Measurements from ENCODE around the gene CLEC20A. TPM values are rescaled to one million over a fixed set of nuclear protein-coding genes. Genes with fewer than 3 reads are reported as not detected.

CLEC20A gene
- total and polyA plus RNA-seq, 9 of the 15 experiments (the other 6 are each of a cell fraction or from before 2014, with no cell fraction given), result not detected

DNA sequence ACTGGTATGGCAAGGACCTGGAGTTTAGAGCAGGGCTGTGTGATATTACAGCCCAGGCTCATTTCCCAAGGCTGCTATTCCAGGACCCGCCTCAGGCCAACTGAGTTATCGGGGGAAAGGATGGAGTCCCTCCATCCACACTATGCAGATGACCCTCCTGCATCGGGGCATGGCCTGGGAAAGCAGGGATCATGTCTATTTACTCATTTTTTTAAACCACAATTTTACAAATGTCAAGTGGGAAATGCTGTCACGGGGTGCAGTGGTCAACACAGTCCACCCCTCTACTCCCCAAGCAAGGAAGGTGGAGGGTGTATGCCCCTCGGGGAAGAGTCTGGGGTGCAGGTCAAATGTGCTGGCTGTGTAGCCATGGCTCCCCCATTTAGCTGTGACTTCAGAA is 6.1 kb upstream of the CLEC20A start:
- FAIRE-seq (no peak), ATAC-seq (no peak), DNase-seq (ENCODE audit: extremely low read depth in 1 of 4, low spot score in 3 of 4) (no peak)
- Histone ChIP-seq H3K4me2 (ENCODE audit: insufficient read depth, low read length) (no peak overlapping the region), H3K4me3 (no peak overlapping the region), H3K79me2 (ENCODE audit: control insufficient read depth, insufficient read depth, low read length) (no peaks in the 10 kb centered on the region), H3K9me3 (replicated peaks; ENCODE audit: control insufficient read depth, insufficient read depth, low read depth, low read length) (no peaks in the 10 kb centered on the region), H3K4me1 (replicated peaks in 1 of 2; ENCODE audit: control insufficient read depth in 2 of 2, insufficient read depth in 2 of 2, low read length in 2 of 2) (peaks cover 4 to 8% of the 10 kb centered on the region in 2 experiments; a peak in 2 of 5 replicates), H3K27me3 (ENCODE audit: control insufficient read depth in 2 of 2, insufficient read depth in 2 of 2, low read length in 2 of 2) (peaks cover 10 to 52% of the 10 kb centered on the region in 2 experiments), H3K9ac (ENCODE audit: insufficient read depth in 1 of 2, low read depth in 2 of 2, low read length in 2 of 2) (no peak overlapping the region), H3K9me1 (ENCODE audit: control insufficient read depth, insufficient read depth, low read length) (peaks cover 3% of the 10 kb centered on the region), H4K20me1 (replicated peaks; ENCODE audit: control insufficient read depth, insufficient read depth, low read length) (no peaks in the 10 kb centered on the region; the same call in 1 of the 2 replicates), H2AFZ (ENCODE audit: low read depth, low read length) (no peak overlapping the region), H3K27ac (ENCODE audit: extremely low read depth, low read depth, low read length) (no peak overlapping the region), H3K36me3 (ENCODE audit: control insufficient read depth, insufficient read depth, low read length) (no peaks in the 10 kb centered on the region)
- intact Hi-C loops (cut with micrococcal nuclease), result no loop called here
- ChIA-PET CTCF (ENCODE audit: low intra/inter-chr PET ratio) (no interaction called here), POLR2A (no interaction called here)
- BruUV-seq (replicated peaks), result no TSS peak
- in situ Hi-C loops (cut with MboI), result no loop called here
- WGBS (ENCODE audit: insufficient coverage, low coverage, missing lambda C conversion rate), result 3% methylated on average over 5 of the region's 5 CpGs
- TF ChIP-seq HSF4 (CRISPR knock-in tag; IDR thresholded peaks at IDR 0.05; ENCODE audit: borderline replicate concordance) (no peak), SOX6 (IDR thresholded peaks at IDR 0.05) (no peak), PRDM10 (IDR thresholded peaks at IDR 0.05; ENCODE audit: partially characterized antibody) (no peak), ZNF23 (CRISPR knock-in tag; IDR thresholded peaks at IDR 0.05) (no peak), MTF1 (CRISPR knock-in tag; IDR thresholded peaks at IDR 0.05; ENCODE audit: borderline replicate concordance) (no peak), BMI1 (IDR thresholded peaks at IDR 0.05; ENCODE audit: low read length) (no peak), RBM14 (IDR thresholded peaks at IDR 0.05; ENCODE audit: borderline replicate concordance, insufficient read depth, low read depth, low read length) (no peak)
- TF ChIP-seq, protein P1, sequence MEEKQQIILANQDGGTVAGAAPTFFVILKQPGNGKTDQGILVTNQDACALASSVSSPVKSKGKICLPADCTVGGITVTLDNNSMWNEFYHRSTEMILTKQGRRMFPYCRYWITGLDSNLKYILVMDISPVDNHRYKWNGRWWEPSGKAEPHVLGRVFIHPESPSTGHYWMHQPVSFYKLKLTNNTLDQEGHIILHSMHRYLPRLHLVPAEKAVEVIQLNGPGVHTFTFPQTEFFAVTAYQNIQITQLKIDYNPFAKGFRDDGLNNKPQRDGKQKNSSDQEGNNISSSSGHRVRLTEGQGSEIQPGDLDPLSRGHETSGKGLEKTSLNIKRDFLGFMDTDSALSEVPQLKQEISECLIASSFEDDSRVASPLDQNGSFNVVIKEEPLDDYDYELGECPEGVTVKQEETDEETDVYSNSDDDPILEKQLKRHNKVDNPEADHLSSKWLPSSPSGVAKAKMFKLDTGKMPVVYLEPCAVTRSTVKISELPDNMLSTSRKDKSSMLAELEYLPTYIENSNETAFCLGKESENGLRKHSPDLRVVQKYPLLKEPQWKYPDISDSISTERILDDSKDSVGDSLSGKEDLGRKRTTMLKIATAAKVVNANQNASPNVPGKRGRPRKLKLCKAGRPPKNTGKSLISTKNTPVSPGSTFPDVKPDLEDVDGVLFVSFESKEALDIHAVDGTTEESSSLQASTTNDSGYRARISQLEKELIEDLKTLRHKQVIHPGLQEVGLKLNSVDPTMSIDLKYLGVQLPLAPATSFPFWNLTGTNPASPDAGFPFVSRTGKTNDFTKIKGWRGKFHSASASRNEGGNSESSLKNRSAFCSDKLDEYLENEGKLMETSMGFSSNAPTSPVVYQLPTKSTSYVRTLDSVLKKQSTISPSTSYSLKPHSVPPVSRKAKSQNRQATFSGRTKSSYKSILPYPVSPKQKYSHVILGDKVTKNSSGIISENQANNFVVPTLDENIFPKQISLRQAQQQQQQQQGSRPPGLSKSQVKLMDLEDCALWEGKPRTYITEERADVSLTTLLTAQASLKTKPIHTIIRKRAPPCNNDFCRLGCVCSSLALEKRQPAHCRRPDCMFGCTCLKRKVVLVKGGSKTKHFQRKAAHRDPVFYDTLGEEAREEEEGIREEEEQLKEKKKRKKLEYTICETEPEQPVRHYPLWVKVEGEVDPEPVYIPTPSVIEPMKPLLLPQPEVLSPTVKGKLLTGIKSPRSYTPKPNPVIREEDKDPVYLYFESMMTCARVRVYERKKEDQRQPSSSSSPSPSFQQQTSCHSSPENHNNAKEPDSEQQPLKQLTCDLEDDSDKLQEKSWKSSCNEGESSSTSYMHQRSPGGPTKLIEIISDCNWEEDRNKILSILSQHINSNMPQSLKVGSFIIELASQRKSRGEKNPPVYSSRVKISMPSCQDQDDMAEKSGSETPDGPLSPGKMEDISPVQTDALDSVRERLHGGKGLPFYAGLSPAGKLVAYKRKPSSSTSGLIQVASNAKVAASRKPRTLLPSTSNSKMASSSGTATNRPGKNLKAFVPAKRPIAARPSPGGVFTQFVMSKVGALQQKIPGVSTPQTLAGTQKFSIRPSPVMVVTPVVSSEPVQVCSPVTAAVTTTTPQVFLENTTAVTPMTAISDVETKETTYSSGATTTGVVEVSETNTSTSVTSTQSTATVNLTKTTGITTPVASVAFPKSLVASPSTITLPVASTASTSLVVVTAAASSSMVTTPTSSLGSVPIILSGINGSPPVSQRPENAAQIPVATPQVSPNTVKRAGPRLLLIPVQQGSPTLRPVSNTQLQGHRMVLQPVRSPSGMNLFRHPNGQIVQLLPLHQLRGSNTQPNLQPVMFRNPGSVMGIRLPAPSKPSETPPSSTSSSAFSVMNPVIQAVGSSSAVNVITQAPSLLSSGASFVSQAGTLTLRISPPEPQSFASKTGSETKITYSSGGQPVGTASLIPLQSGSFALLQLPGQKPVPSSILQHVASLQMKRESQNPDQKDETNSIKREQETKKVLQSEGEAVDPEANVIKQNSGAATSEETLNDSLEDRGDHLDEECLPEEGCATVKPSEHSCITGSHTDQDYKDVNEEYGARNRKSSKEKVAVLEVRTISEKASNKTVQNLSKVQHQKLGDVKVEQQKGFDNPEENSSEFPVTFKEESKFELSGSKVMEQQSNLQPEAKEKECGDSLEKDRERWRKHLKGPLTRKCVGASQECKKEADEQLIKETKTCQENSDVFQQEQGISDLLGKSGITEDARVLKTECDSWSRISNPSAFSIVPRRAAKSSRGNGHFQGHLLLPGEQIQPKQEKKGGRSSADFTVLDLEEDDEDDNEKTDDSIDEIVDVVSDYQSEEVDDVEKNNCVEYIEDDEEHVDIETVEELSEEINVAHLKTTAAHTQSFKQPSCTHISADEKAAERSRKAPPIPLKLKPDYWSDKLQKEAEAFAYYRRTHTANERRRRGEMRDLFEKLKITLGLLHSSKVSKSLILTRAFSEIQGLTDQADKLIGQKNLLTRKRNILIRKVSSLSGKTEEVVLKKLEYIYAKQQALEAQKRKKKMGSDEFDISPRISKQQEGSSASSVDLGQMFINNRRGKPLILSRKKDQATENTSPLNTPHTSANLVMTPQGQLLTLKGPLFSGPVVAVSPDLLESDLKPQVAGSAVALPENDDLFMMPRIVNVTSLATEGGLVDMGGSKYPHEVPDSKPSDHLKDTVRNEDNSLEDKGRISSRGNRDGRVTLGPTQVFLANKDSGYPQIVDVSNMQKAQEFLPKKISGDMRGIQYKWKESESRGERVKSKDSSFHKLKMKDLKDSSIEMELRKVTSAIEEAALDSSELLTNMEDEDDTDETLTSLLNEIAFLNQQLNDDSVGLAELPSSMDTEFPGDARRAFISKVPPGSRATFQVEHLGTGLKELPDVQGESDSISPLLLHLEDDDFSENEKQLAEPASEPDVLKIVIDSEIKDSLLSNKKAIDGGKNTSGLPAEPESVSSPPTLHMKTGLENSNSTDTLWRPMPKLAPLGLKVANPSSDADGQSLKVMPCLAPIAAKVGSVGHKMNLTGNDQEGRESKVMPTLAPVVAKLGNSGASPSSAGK (IDR thresholded peaks at IDR 0.05), result no peak

Data from K562 (cell line).